BLaER1 treated with 17β-estradiol and CSF1 and Interleukin-3, amounts not matched to agents 10 nM and 100 nM (cell line): Measurements from ENCODE around the gene SPAG9.
A peak's percentile ranks its signal among the peaks of the same experiment; 100 is the strongest.

Experiments
- H3K27ac ChIP-seq, 11 experiments: shearing (Covaris generic); formaldehyde crosslinking; 2 replicates each; pipeline ENCODE4 v1.8.1; 2022
- H3K27me3 ChIP-seq, 11 experiments: shearing (Covaris generic); formaldehyde crosslinking; 2 replicates each; pipeline ENCODE4 v1.8.1; 2022
- H3K36me3 ChIP-seq, 11 experiments: shearing (Covaris generic); formaldehyde crosslinking; 2 replicates each; pipeline ENCODE4 v1.8.1; 2022
- H3K4me1 ChIP-seq, 10 experiments: shearing (Covaris generic); formaldehyde crosslinking; 2 replicates each; pipeline ENCODE4 v1.8.1; 2022
- H3K4me2 ChIP-seq, 11 experiments: shearing (Covaris generic); formaldehyde crosslinking; 2 replicates each; pipeline ENCODE4 v1.8.1; 2022
- H3K4me3 ChIP-seq, 10 experiments: shearing (Covaris generic); formaldehyde crosslinking; 2 replicates each; pipeline ENCODE4 v1.8.1; 2022
- H3K9ac ChIP-seq, 11 experiments: shearing (Covaris generic); formaldehyde crosslinking; 2 replicates each; pipeline ENCODE4 v1.8.1; 2022
- H3K9me3 ChIP-seq, 11 experiments: shearing (Covaris generic); formaldehyde crosslinking; replicated peaks in 1 of 11; 2 replicates each; pipeline ENCODE4 v1.8.1; 2022
- H4K20me1 ChIP-seq, 11 experiments: shearing (Covaris generic); formaldehyde crosslinking; 2 replicates each; pipeline ENCODE4 v1.8.1; 2022
- Cebpa-rat ChIP-seq, 11 experiments: shearing (Covaris generic); IDR thresholded peaks; 2 replicates each; pipeline ENCODE4 v1.8.1; 2022

Gene SPAG9

GRCh38 chr17:50963139-50963538 is 157.5 kb downstream of the SPAG9 start:
- Histone ChIP-seq H3K9ac (no peak overlapping the region), H3K36me3 (peaks cover 0 to 81% (median 52%) of the 10 kb centered on the region in 11 experiments; a peak in 19 of 22 replicates), H3K4me1 (peaks cover 19 to 63% (median 39%) of the 10 kb centered on the region in 10 experiments), H3K27ac (peak overlapping the region in 2 of 11 experiments; percentile 3 to 5; a peak in 2 of 22 replicates), H3K9me3 (no peaks in the 10 kb centered on the region), H4K20me1 (no peaks in the 10 kb centered on the region), H3K27me3 (no peaks in the 10 kb centered on the region), H3K4me2 (peak overlapping the region in 9 of 11 experiments; percentile 12 to 53 (median 23); a peak in 11 of 22 replicates), H3K4me3 (no peak overlapping the region)
- no peak for TF ChIP-seq Cebpa-rat (IDR thresholded peaks at IDR 0.05)

GRCh38 chr17:50961282-50962220 is 159.1 kb downstream of the SPAG9 start:
- Histone ChIP-seq H3K4me1 (peaks cover 25 to 54% (median 34%) of the 10 kb centered on the region in 10 experiments), H3K9ac (no peak overlapping the region), H3K27me3 (no peaks in the 10 kb centered on the region), H3K36me3 (peaks cover 0 to 65% (median 40%) of the 10 kb centered on the region in 11 experiments; a peak in 19 of 22 replicates), H3K4me2 (no peak overlapping the region; a peak in 1 of 22 replicates), H3K27ac (no peak overlapping the region), H4K20me1 (no peaks in the 10 kb centered on the region), H3K9me3 (no peaks in the 10 kb centered on the region), H3K4me3 (no peak overlapping the region)
- TF ChIP-seq Cebpa-rat (IDR thresholded peaks at IDR 0.05): no peak

GRCh38 chr17:50959341-50959740 is 161.3 kb downstream of the SPAG9 start:
- TF ChIP-seq Cebpa-rat (IDR thresholded peaks at IDR 0.05): no peak
- H3K27ac ChIP-seq: no peak overlapping the region
- no peak overlapping the region for H3K9ac ChIP-seq
- H3K27me3 ChIP-seq: no peaks in the 10 kb centered on the region
- no peaks in the 10 kb centered on the region for H3K9me3 ChIP-seq
- peaks cover 31 to 55% (median 41%) of the 10 kb centered on the region in 10 experiments for H3K4me1 ChIP-seq
- no peak overlapping the region for H3K4me2 ChIP-seq
- no peaks in the 10 kb centered on the region for H4K20me1 ChIP-seq
- peaks cover 0 to 44% (median 19%) of the 10 kb centered on the region in 11 experiments; a peak in 17 of 22 replicates for H3K36me3 ChIP-seq
- H3K4me3 ChIP-seq: no peak overlapping the region

GRCh38 chr17:50957600-50958575 is 162.8 kb downstream of the SPAG9 start:
- Histone ChIP-seq H3K4me3 (no peak overlapping the region), H3K36me3 (peaks cover 0 to 36% (median 17%) of the 10 kb centered on the region in 11 experiments; a peak in 16 of 22 replicates), H3K27me3 (no peaks in the 10 kb centered on the region), H3K4me2 (no peak overlapping the region), H3K4me1 (peaks cover 34 to 56% (median 43%) of the 10 kb centered on the region in 10 experiments), H3K9me3 (no peaks in the 10 kb centered on the region), H4K20me1 (no peaks in the 10 kb centered on the region), H3K9ac (no peak overlapping the region), H3K27ac (no peak overlapping the region)
- TF ChIP-seq Cebpa-rat (IDR thresholded peaks at IDR 0.05): no peak

GRCh38 chr17:50956750-50957523 is 163.7 kb downstream of the SPAG9 start:
- Histone ChIP-seq H3K36me3 (peaks cover 0 to 28% (median 17%) of the 10 kb centered on the region in 11 experiments; a peak in 14 of 22 replicates), H3K27ac (peak overlapping the region in 1 of 11 experiments; percentile 3; a peak in 1 of 22 replicates), H3K9me3 (no peaks in the 10 kb centered on the region), H3K4me1 (peaks cover 42 to 61% (median 52%) of the 10 kb centered on the region in 10 experiments), H3K4me3 (no peak overlapping the region), H3K4me2 (peak overlapping the region in 10 of 11 experiments; percentile 11 to 49 (median 31); a peak in 15 of 22 replicates), H3K27me3 (no peaks in the 10 kb centered on the region), H4K20me1 (no peaks in the 10 kb centered on the region), H3K9ac (peak overlapping the region in 1 of 11 experiments; percentile 6; a peak in 1 of 22 replicates)
- no peak for TF ChIP-seq Cebpa-rat (IDR thresholded peaks at IDR 0.05)

- Histone ChIP-seq H3K4me3 (no peak overlapping the region), H3K27me3 (no peaks in the 10 kb centered on the region), H3K9me3 (no peaks in the 10 kb centered on the region), H3K27ac (peak overlapping the region in 1 of 11 experiments; percentile 3; a peak in 1 of 22 replicates), H3K9ac (no peak overlapping the region), H3K4me2 (peak overlapping the region in 10 of 11 experiments; percentile 11 to 49 (median 31); a peak in 15 of 22 replicates), H3K36me3 (peaks cover 0 to 22% (median 12%) of the 10 kb centered on the region in 11 experiments; a peak in 11 of 22 replicates), H4K20me1 (no peaks in the 10 kb centered on the region), H3K4me1 (peaks cover 48 to 62% (median 57%) of the 10 kb centered on the region in 10 experiments)
- TF ChIP-seq Cebpa-rat (IDR thresholded peaks at IDR 0.05): no peak
Measured at GRCh38 chr17:50956409-50956749, 164.3 kb downstream of the SPAG9 start.

GRCh38 chr17:50955667-50956120 is 165.0 kb downstream of the SPAG9 start:
- Histone ChIP-seq H3K4me3 (no peak overlapping the region), H3K9me3 (no peaks in the 10 kb centered on the region), H3K27me3 (no peaks in the 10 kb centered on the region), H3K36me3 (peaks cover 0 to 15% (median 12%) of the 10 kb centered on the region in 11 experiments; a peak in 10 of 22 replicates), H3K4me2 (peak overlapping the region in 10 of 11 experiments; percentile 76 to 93 (median 86); a peak in 14 of 22 replicates), H3K9ac (0 out of 22 replicates have a peak overlapping the region, but pooled peaks of 1 of the 11 experiments have one; percentile 11), H3K4me1 (peaks cover 55 to 66% (median 64%) of the 10 kb centered on the region in 10 experiments), H3K27ac (peak overlapping the region in 6 of 11 experiments; percentile 62 to 82 (median 74); a peak in 8 of 22 replicates), H4K20me1 (no peaks in the 10 kb centered on the region)
- TF ChIP-seq Cebpa-rat (IDR thresholded peaks at IDR 0.05): no peak
